IMR-90 (cell line): Measurements from ENCODE around the gene SPATA31D1. TPM values are rescaled to one million over a fixed set of nuclear protein-coding genes. Genes with fewer than 3 reads are reported as not detected.

Experiments used
- ATAC-seq: fragments of 200-7000 bp; cut with Tn5 transposase; 2 replicates; pipeline ENCODE4 v1.9.1; 2020; ENCODE audit warnings: low read depth, mild to moderate bottlenecking, moderate library complexity
- BruUV-seq: library from RNA; stranded (reverse); fragments of 400-500 nt; replicated peaks from 2 replicates; lab custom pipeline; 2021; lab: Mats Ljungman, UMichigan
- CTCF ChIA-PET: fragments of 300-600 bp; formaldehyde crosslinking; extraction: SDS; loops from one replicate; lab custom pipeline; 2021; ENCODE audit warnings: antibody characterized with exemption; lab: Yijun Ruan, JAX
- POLR2A ChIA-PET: fragments of 300-600 bp; sonication (Branson Sonifier 250); formaldehyde crosslinking; loops from one replicate; lab custom pipeline; 2022; ENCODE audit warnings: antibody characterized with exemption; ENCODE audit not compliant: unreplicated experiment; lab: Charles Lee
- DNase-seq: peaks from one replicate; pipeline ENCODE4 v3.0.0; 2013
- H2AFZ ChIP-seq: replicated peaks from 2 replicates; pipeline ENCODE3; 2013; ENCODE audit warnings: low read length, mild to moderate bottlenecking; ENCODE audit not compliant: poor library complexity
- H2AK5ac ChIP-seq: 2 replicates; pipeline ENCODE4 v1.6.1; 2013; ENCODE audit warnings: low read depth, low read length, inconsistent platforms
- H2AK9ac ChIP-seq: replicated peaks from 2 replicates; pipeline ENCODE3; 2013; ENCODE audit warnings: mild to moderate bottlenecking, low read depth, low read length, moderate library complexity; ENCODE audit not compliant: poor library complexity
- H2BK120ac ChIP-seq: 2 replicates; pipeline ENCODE4 v1.6.1; 2013; ENCODE audit warnings: low read depth, low read length, inconsistent platforms
- H2BK15ac ChIP-seq: 3 replicates; pipeline ENCODE4 v1.6.1; 2013; ENCODE audit warnings: low read depth, low read length, inconsistent platforms
- H2BK20ac ChIP-seq: 2 replicates; pipeline ENCODE4 v1.6.1; 2013; ENCODE audit warnings: low read depth, mild to moderate bottlenecking, inconsistent platforms, low read length, moderate library complexity
- H2BK5ac ChIP-seq: 2 replicates; pipeline ENCODE4 v1.6.1; 2013; ENCODE audit warnings: mild to moderate bottlenecking, low read depth, low read length, inconsistent platforms; ENCODE audit not compliant: poor library complexity, severe bottlenecking
- H3K14ac ChIP-seq: replicated peaks from 2 replicates; pipeline ENCODE4 v1.6.1; 2013; ENCODE audit warnings: low read depth, low read length, inconsistent platforms
- H3K18ac ChIP-seq: 2 replicates; pipeline ENCODE4 v1.6.1; 2013; ENCODE audit warnings: low read depth, low read length, control low read depth
- H3K23ac ChIP-seq: 2 replicates; pipeline ENCODE4 v1.6.1; 2013; ENCODE audit warnings: low read depth, low read length, inconsistent platforms
- H3K27ac ChIP-seq: 2 replicates; pipeline ENCODE4 v1.5.1; 2013; ENCODE audit warnings: mild to moderate bottlenecking, control low read depth, low read length; ENCODE audit not compliant: insufficient read depth
- H3K27me3 ChIP-seq: 2 replicates; pipeline ENCODE4 v1.6.1; 2013; ENCODE audit warnings: low read length; ENCODE audit not compliant: control insufficient read depth, insufficient read depth
- H3K36me3 ChIP-seq: 2 replicates; pipeline ENCODE4 v1.6.1; 2013; ENCODE audit warnings: low read length, mixed read lengths; ENCODE audit not compliant: control insufficient read depth, insufficient read depth
- H3K4ac ChIP-seq: 2 replicates; pipeline ENCODE4 v1.6.1; 2013; ENCODE audit warnings: low read depth, low read length, inconsistent platforms
- H3K4me1 ChIP-seq: 2 replicates; pipeline ENCODE4 v1.6.1; 2013; ENCODE audit warnings: low read length, mixed read lengths; ENCODE audit not compliant: control insufficient read depth, insufficient read depth
- H3K4me2 ChIP-seq: 2 replicates; pipeline ENCODE4 v1.6.1; 2013; ENCODE audit warnings: low read depth, mild to moderate bottlenecking, control low read depth, low read length, moderate library complexity
- H3K4me3 ChIP-seq: 2 replicates; pipeline ENCODE4 v1.5.1; 2013; ENCODE audit warnings: low read depth, mild to moderate bottlenecking, control low read depth, low read length, moderate library complexity; ENCODE audit not compliant: insufficient read depth
- H3K56ac ChIP-seq: 2 replicates; pipeline ENCODE4 v1.6.1; 2013; ENCODE audit warnings: low read length, inconsistent platforms; ENCODE audit not compliant: insufficient read depth; ENCODE audit errors: extremely low read depth
- H3K79me1 ChIP-seq, 2 experiments: 2 replicates each; pipeline ENCODE4 v1.6.1; 2013; ENCODE audit warnings: low read length in 2 of 2, inconsistent platforms in 1 of 2, low read depth in 1 of 2
- H3K9ac ChIP-seq: 2 replicates; pipeline ENCODE4 v1.6.1; 2013; ENCODE audit warnings: low read depth, low read length, control low read depth
- H3K9me1 ChIP-seq: 2 replicates; pipeline ENCODE4 v1.6.1; 2013; ENCODE audit warnings: low read length, inconsistent platforms; ENCODE audit not compliant: insufficient read depth
- H3K9me3 ChIP-seq: 2 replicates; pipeline ENCODE4 v1.6.1; 2013; ENCODE audit warnings: low read length; ENCODE audit not compliant: control insufficient read depth, insufficient read depth
- H4K20me1 ChIP-seq: 2 replicates; pipeline ENCODE4 v1.6.1; 2013; ENCODE audit warnings: low read length, inconsistent platforms; ENCODE audit not compliant: insufficient read depth
- H4K5ac ChIP-seq: 2 replicates; pipeline ENCODE4 v1.6.1; 2013; ENCODE audit warnings: mild to moderate bottlenecking, low read depth, low read length, control low read depth
- H4K8ac ChIP-seq, 2 experiments: 2 replicates each; pipeline ENCODE4 v1.6.1; 2013; ENCODE audit warnings: low read depth in 2 of 2, low read length in 2 of 2, control low read depth in 1 of 2, inconsistent platforms in 1 of 2
- H4K91ac ChIP-seq: 2 replicates; pipeline ENCODE4 v1.6.1; 2013; ENCODE audit warnings: low read depth, low read length, inconsistent platforms; ENCODE audit not compliant: insufficient read depth
- BHLHE40 ChIP-seq: fragments of 150-350 bp; IDR thresholded peaks from 2 replicates; pipeline ENCODE4 v1.6.1; 2016; ENCODE audit warnings: mild to moderate bottlenecking, low read depth, low read length
- CEBPB ChIP-seq: IDR thresholded peaks from 2 replicates; pipeline ENCODE4 v1.6.1; 2012; ENCODE audit warnings: low read depth, low read length, improper control_type of control experiment
- CHD1 ChIP-seq: IDR thresholded peaks from 2 replicates; pipeline ENCODE4 v1.6.1; 2012; ENCODE audit warnings: low read depth, low read length, improper control_type of control experiment
- CTCF ChIP-seq: conservative IDR thresholded peaks from 2 replicates; pipeline ENCODE4 v1.5.1; 2012; ENCODE audit warnings: mild to moderate bottlenecking, low read depth, low read length, improper control_type of control experiment
- ELK1 ChIP-seq: fragments of 150-350 bp; IDR thresholded peaks from 2 replicates; pipeline ENCODE4 v1.6.1; 2016; ENCODE audit warnings: low read depth, mild to moderate bottlenecking, low read length, moderate library complexity, borderline replicate concordance
- FOS ChIP-seq: fragments of 150-350 bp; IDR thresholded peaks from 2 replicates; pipeline ENCODE4 v1.6.1; 2016; ENCODE audit warnings: low read depth, low read length
- MAFK ChIP-seq: IDR thresholded peaks from 2 replicates; pipeline ENCODE4 v1.6.1; 2012; ENCODE audit warnings: low read depth, low read length, improper control_type of control experiment
- MAZ ChIP-seq: IDR thresholded peaks from 2 replicates; pipeline ENCODE4 v1.6.1; 2012; ENCODE audit warnings: low read depth, mild to moderate bottlenecking, low read length, improper control_type of control experiment, moderate library complexity, borderline replicate concordance
- MXI1 ChIP-seq: IDR thresholded peaks from 2 replicates; pipeline ENCODE4 v1.6.1; 2012; ENCODE audit warnings: low read depth, mild to moderate bottlenecking, low read length, moderate library complexity, borderline replicate concordance
- NFE2L2 ChIP-seq: fragments of 150-350 bp; IDR thresholded peaks from 2 replicates; pipeline ENCODE4 v1.6.1; 2016; ENCODE audit warnings: low read depth, mild to moderate bottlenecking, low read length
- POLR2A ChIP-seq: IDR thresholded peaks from 2 replicates; pipeline ENCODE4 v1.6.1; 2012; ENCODE audit warnings: mild to moderate bottlenecking, low read depth, low read length
- RAD21 ChIP-seq: IDR thresholded peaks from 2 replicates; pipeline ENCODE4 v1.6.1; 2012; ENCODE audit warnings: low read length, improper control_type of control experiment
- RCOR1 ChIP-seq: IDR thresholded peaks from 2 replicates; pipeline ENCODE4 v1.6.1; 2012; ENCODE audit warnings: mild to moderate bottlenecking, low read length, improper control_type of control experiment; ENCODE audit not compliant: insufficient replicate concordance
- RFX5 ChIP-seq: IDR thresholded peaks from 2 replicates; pipeline ENCODE4 v1.8.0; 2012; ENCODE audit warnings: low read depth, mild to moderate bottlenecking, low read length, moderate library complexity
- SMC3 ChIP-seq: fragments of 150-350 bp; IDR thresholded peaks from 2 replicates; pipeline ENCODE4 v1.6.1; 2016; ENCODE audit warnings: low read depth, mild to moderate bottlenecking, antibody characterized with exemption, low read length, moderate library complexity
- USF2 ChIP-seq: fragments of 150-350 bp; IDR thresholded peaks from 2 replicates; pipeline ENCODE4 v1.6.1; 2017; ENCODE audit warnings: mild to moderate bottlenecking, antibody characterized with exemption, low read length, low read depth
- WGBS, 2 experiments: methylation state at CpG; one replicate each; pipeline versions ENCODE4 v1.1.5 to v1.1.7; 2013; ENCODE audit warnings: missing lambda C conversion rate in 2 of 2; ENCODE audit not compliant: insufficient read length in 1 of 2; ENCODE audit errors: extremely low coverage in 2 of 2; 5-methylcytosine and 5-hydroxymethylcytosine counted together
- dilution Hi-C: fragments of 300-500 bp; cut with HindIII; formaldehyde crosslinking; loops from one replicate; pipeline ENCODE4 v1.14.3; 2018; ENCODE audit warnings: low sequenced_read_pairs; ENCODE audit not compliant: unreplicated experiment
- in situ Hi-C: fragments of 300-500 bp; cut with MboI; formaldehyde crosslinking; loops from 3 replicates; pipeline ENCODE4 v1.14.3; 2019; ENCODE audit warnings: low sequenced_read_pairs, inconsistent platforms, mixed read lengths
- intact Hi-C: fragments of 100-400 bp; cut with micrococcal nuclease; formaldehyde crosslinking; loops from 2 replicates; pipeline ENCODE4 v1.10.0; 2022
- polyA plus RNA-seq, 3 experiments: library from polyadenylated mRNA; depleted of rRNA; stranded (reverse); fragments of >200 nt; gene quantifications; 2 replicates each; pipeline ENCODE4 v1.2.3, GENCODE V29; 2012; ENCODE audit warnings: low replicate concordance in 1 of 3
- total RNA-seq: library from RNA; depleted of rRNA; stranded (reverse); fragments of >200 nt; gene quantifications from 2 replicates; pipeline ENCODE4 v1.2.3, GENCODE V29; 2012

SPATA31D1 gene
- total and polyA plus RNA-seq, 2 of the 4 experiments (the other 2 are of a cell fraction), result not detected

GRCh38 chr9:82022121-82022520, 33.5 kb downstream of the SPATA31D1 start:
- no peaks in the 10 kb centered on the region for H3K9me1 ChIP-seq
- peak overlapping the region; percentile 92; the same call in 1 of the 2 replicates for H3K23ac ChIP-seq
- peak overlapping the region; percentile 92 for H3K14ac ChIP-seq
- peak overlapping the region; percentile 94; the same call in 1 of the 2 replicates for H3K4ac ChIP-seq
- H4K8ac ChIP-seq, result peak overlapping the region in 1 of 2 experiments; percentile 92; a peak in 3 of 4 replicates
- peak overlapping the region; percentile 95 for H2BK20ac ChIP-seq
- POLR2A ChIA-PET, result no interaction called here
- H3K79me1 ChIP-seq, result no peaks in the 10 kb centered on the region
- peak overlapping the region; percentile 100 for H2BK5ac ChIP-seq
- no peak overlapping the region for H3K9ac ChIP-seq
- no peak for DNase-seq
- peak overlapping the region; percentile 90 for H4K5ac ChIP-seq
- H2AFZ ChIP-seq, result no peak overlapping the region
- dilution Hi-C loops (no loop called here), in situ Hi-C loops (no loop called here), intact Hi-C loops (no loop called here)
- H2BK120ac ChIP-seq, result peak overlapping the region; percentile 97
- H3K9me3 ChIP-seq, result no peaks in the 10 kb centered on the region
- H3K4me1 ChIP-seq, result peaks cover 2% of the 10 kb centered on the region; the same call in 1 of the 2 replicates
- no TSS peak for BruUV-seq
- H3K27me3 ChIP-seq, result no peaks in the 10 kb centered on the region
- H4K20me1 ChIP-seq, result no peaks in the 10 kb centered on the region
- H3K18ac ChIP-seq, result peak overlapping the region; percentile 100
- peak overlapping the region; percentile 33; the same call in 1 of the 2 replicates for H3K27ac ChIP-seq
- no peak overlapping the region; the same call in 1 of the 2 replicates for H3K56ac ChIP-seq
- H4K91ac ChIP-seq, result peak overlapping the region; percentile 31
- H3K36me3 ChIP-seq, result no peaks in the 10 kb centered on the region
- no CpG with 5 or more reads among the region's 2 CpGs for WGBS, 2 experiments
- no peak for TF ChIP-seq RCOR1
- no peak for TF ChIP-seq CTCF
- TF ChIP-seq MAZ, result no peak
- TF ChIP-seq POLR2A, result no peak
- TF ChIP-seq NFE2L2, result no peak
- TF ChIP-seq MAFK, result no peak
- no peak for TF ChIP-seq RAD21
- no peak for TF ChIP-seq RFX5
- TF ChIP-seq FOS, result no peak
- no peak for TF ChIP-seq USF2
- no peak for TF ChIP-seq MXI1
- no peak for TF ChIP-seq CEBPB
- TF ChIP-seq BHLHE40, result no peak
- TF ChIP-seq ELK1, result no peak
- TF ChIP-seq CHD1, result no peak
- no peak for TF ChIP-seq SMC3
- CTCF ChIA-PET, result interaction anchor here (0.6 kb wide), 1 partner anchor 123 kb away, joined by 3 read pairs; no protein-coding TSS in a partner anchor
- H2AK5ac ChIP-seq, result peak overlapping the region; percentile 58; the same call in 1 of the 2 replicates
- no peak for ATAC-seq
- H2BK15ac ChIP-seq, result no peak overlapping the region
- no peak overlapping the region for H2AK9ac ChIP-seq
- no peak overlapping the region for H3K4me2 ChIP-seq
- H3K4me3 ChIP-seq, result no peak overlapping the region
